BLaER1 treated with 17β-estradiol and CSF1 and Interleukin-3, amounts not matched to agents 10 nM and 100 nM (cell line): ENCODE data around the gene DRAXIN.

Source experiments
- H3K27ac ChIP-seq, 11 experiments: shearing (Covaris generic); formaldehyde crosslinking; 2 replicates each; pipeline ENCODE4 v1.8.1; 2022
- H3K27me3 ChIP-seq, 11 experiments: shearing (Covaris generic); formaldehyde crosslinking; 2 replicates each; pipeline ENCODE4 v1.8.1; 2022
- H3K36me3 ChIP-seq, 11 experiments: shearing (Covaris generic); formaldehyde crosslinking; 2 replicates each; pipeline ENCODE4 v1.8.1; 2022
- H3K4me1 ChIP-seq, 10 experiments: shearing (Covaris generic); formaldehyde crosslinking; 2 replicates each; pipeline ENCODE4 v1.8.1; 2022
- H3K4me2 ChIP-seq, 11 experiments: shearing (Covaris generic); formaldehyde crosslinking; 2 replicates each; pipeline ENCODE4 v1.8.1; 2022
- H3K4me3 ChIP-seq, 10 experiments: shearing (Covaris generic); formaldehyde crosslinking; 2 replicates each; pipeline ENCODE4 v1.8.1; 2022
- H3K9ac ChIP-seq, 11 experiments: shearing (Covaris generic); formaldehyde crosslinking; 2 replicates each; pipeline ENCODE4 v1.8.1; 2022
- H3K9me3 ChIP-seq, 11 experiments: shearing (Covaris generic); formaldehyde crosslinking; replicated peaks in 1 of 11; 2 replicates each; pipeline ENCODE4 v1.8.1; 2022
- H4K20me1 ChIP-seq, 11 experiments: shearing (Covaris generic); formaldehyde crosslinking; 2 replicates each; pipeline ENCODE4 v1.8.1; 2022
- Cebpa-rat ChIP-seq, 11 experiments: shearing (Covaris generic); IDR thresholded peaks; 2 replicates each; pipeline ENCODE4 v1.8.1; 2022

Gene DRAXIN

DNA sequence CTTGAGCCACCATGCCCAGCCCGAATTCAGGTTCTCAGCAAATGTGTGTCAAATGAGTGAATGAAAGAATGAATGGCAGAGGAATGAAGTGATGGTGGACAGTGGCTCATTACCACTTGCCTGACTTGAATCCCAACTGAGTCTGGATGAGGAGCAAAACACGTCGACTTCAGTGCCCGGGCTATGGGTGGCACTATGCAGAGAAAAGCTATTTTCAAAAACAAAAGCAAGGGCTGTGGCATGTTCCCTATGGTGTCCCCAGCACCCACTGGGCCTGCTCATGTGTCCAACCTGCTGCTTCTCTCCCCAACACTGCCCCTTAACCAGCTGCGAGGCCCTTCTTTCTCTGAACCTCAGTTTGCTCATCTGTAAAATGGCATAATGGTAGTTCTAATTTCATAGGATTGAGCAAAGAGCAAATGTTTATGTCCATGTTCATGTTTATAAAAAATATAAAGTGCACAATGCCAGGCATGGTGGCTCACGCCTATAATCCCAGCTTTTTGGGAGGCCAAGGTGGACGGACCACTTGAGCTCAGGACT lies 6.2 kb upstream of the DRAXIN start:
- Histone ChIP-seq H4K20me1 (peaks cover 0 to 32% (median 10%) of the 10 kb centered on the region in 11 experiments; a peak in 11 of 22 replicates), H3K9me3 (no peaks in the 10 kb centered on the region), H3K4me2 (peak overlapping the region in 9 of 11 experiments; percentile 62 to 98 (median 90); a peak in 18 of 22 replicates), H3K27ac (peak overlapping the region in 6 of 11 experiments; percentile 7 to 69 (median 50); a peak in 7 of 22 replicates), H3K27me3 (no peaks in the 10 kb centered on the region), H3K9ac (peak overlapping the region in 6 of 11 experiments; percentile 14 to 73 (median 64); a peak in 9 of 22 replicates), H3K4me3 (peak overlapping the region in 3 of 10 experiments; percentile 16 to 26 (median 25); a peak in 1 of 20 replicates), H3K36me3 (peaks cover 0 to 13% (median 0%) of the 10 kb centered on the region in 11 experiments; a peak in 5 of 22 replicates), H3K4me1 (peaks cover 28 to 90% (median 89%) of the 10 kb centered on the region in 10 experiments)
- no peak for TF ChIP-seq Cebpa-rat (IDR thresholded peaks at IDR 0.05)

DNA sequence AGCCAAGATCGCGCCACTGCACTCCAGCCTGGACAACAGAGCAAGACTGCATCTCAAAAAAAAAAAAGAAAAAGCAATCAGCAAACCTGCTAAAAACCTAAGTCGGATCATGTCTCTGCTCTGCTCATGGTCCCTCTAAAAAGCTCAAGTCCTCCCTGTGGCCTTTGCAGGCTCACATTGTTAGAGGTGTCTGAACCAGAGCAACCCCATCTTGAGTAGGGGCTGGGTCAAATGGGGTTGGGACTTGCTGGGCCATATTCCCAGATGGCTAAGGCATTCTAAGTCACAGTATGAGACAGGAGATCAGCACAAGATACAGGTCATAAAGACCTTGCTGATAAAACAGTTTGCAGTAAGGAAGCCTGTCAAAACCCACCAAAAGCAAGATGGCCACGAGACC lies 3.0 kb upstream of the DRAXIN start:
- no peak for TF ChIP-seq Cebpa-rat (IDR thresholded peaks at IDR 0.05)
- H3K4me2 ChIP-seq, result peak overlapping the region in 10 of 11 experiments; percentile 84 to 99 (median 92); a peak in 18 of 22 replicates
- H3K36me3 ChIP-seq, result peaks cover 0 to 13% (median 0%) of the 10 kb centered on the region in 11 experiments; a peak in 6 of 22 replicates
- no peaks in the 10 kb centered on the region for H3K9me3 ChIP-seq
- H3K4me3 ChIP-seq, result no peak overlapping the region
- H3K9ac ChIP-seq, result peak overlapping the region in 5 of 11 experiments; percentile 45 to 100 (median 100); a peak in 8 of 22 replicates
- H3K27me3 ChIP-seq, result peaks cover 0 to 21% (median 0%) of the 10 kb centered on the region in 11 experiments; a peak in 6 of 22 replicates
- H4K20me1 ChIP-seq, result peaks cover 0 to 42% (median 16%) of the 10 kb centered on the region in 11 experiments; a peak in 18 of 22 replicates
- peaks cover 45 to 89% (median 79%) of the 10 kb centered on the region in 10 experiments for H3K4me1 ChIP-seq
- H3K27ac ChIP-seq, result peak overlapping the region in 7 of 11 experiments; percentile 1 to 100 (median 100); a peak in 12 of 22 replicates

DNA sequence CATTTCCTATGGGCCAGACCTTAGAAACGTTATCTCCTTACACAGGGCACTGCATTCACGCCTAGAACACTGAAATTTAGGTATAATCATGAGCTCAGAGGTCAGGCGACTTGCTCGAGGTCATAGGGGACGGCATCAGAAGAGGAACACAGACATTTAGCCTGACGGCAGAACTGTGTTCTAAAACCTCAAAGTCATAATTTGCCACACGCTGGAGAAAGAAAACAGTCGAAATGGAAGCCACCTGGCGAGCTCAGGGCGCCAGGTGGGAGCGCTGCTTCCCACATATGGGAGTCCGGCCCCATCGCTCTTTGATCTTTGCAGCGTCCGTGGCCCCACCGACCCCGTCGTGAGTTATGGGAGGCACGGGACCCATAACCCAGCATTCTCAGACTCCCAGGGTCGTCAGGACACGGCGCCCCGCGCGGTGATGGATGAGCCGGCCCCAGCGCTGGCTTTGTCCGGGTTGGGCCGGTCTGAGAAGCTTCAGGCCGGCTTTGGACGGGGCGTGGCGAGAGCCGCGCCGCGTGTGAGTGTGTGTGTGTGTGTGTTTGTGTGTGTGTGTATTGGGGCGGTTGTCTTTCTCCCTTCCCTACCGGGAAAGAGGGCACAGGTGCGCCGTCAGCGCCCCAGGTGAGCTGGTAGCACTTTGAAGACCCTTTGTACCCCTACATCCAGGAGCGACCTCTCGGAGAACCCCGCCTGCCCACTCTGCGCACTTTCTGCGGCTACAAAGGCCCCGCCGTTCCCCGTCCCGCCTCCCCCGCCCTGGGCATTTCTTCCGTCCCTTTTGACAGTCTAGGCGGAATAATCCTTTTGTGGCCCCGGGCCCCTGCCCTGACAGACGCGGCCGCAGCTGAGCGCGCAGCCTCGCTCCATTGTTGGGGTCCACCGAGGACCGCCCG lies 861 bp upstream of the DRAXIN start:
- H4K20me1 ChIP-seq, result peaks cover 0 to 49% (median 29%) of the 10 kb centered on the region in 11 experiments; a peak in 18 of 22 replicates
- peaks cover 0 to 34% (median 15%) of the 10 kb centered on the region in 11 experiments; a peak in 12 of 22 replicates for H3K36me3 ChIP-seq
- no peaks in the 10 kb centered on the region for H3K9me3 ChIP-seq
- H3K27me3 ChIP-seq, result peaks cover 0 to 21% (median 0%) of the 10 kb centered on the region in 11 experiments; a peak in 6 of 22 replicates
- no peak for TF ChIP-seq Cebpa-rat (IDR thresholded peaks at IDR 0.05)
- H3K4me1 ChIP-seq, result peaks cover 44 to 89% (median 77%) of the 10 kb centered on the region in 10 experiments
- peak overlapping the region; percentile 66 to 99 (median 90) for H3K4me3 ChIP-seq
- peak overlapping the region; percentile 27 to 100 (median 99); a peak in 21 of 22 replicates for H3K27ac ChIP-seq
- H3K9ac ChIP-seq, result peak overlapping the region; percentile 79 to 100 (median 99)
- peak overlapping the region; percentile 84 to 99 (median 92) for H3K4me2 ChIP-seq

DNA sequence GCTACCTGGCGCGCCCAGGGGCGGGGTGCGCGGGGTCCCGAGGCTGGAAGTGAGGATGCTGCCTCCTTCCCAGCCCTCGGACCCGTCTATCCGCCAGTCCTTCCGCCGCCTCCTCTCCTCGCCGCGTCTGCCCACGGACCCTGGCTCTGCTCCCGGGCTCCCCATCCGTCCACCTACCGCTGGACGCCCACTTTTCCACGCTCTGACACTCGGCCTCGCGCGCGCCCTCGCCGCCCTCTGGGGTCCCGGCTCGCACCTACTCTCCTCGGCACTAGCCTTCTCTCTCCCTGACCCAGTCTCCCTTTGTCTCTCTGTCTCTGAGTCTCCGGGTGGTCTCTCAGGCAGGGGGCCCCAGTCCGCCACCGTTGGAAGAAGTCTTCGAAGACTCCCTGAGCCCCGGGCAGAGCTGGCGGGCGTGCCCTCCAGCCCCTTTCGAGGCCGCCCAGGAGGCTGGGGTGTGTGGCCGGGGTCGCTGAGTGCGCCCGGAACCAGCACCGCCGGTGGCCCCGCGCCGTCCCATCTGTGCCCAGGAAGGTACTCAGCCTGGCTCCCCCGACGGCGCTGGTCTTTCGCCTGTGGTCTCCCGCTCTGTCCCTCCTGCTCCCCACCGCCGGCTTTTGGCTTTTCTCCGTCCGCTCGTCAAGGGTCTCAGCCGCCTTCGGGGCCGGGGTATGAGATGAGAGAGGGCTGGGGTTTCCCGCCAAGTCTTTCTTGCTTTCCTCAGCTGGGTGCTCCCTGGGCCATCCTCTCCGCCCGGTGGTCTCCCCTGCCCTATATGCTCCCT lies 610 bp downstream of the DRAXIN start:
- H3K9me3 ChIP-seq, result no peaks in the 10 kb centered on the region
- peaks cover 0 to 39% (median 19%) of the 10 kb centered on the region in 11 experiments; a peak in 11 of 22 replicates for H3K36me3 ChIP-seq
- H3K4me3 ChIP-seq, result peak overlapping the region; percentile 66 to 99 (median 90)
- peaks cover 0 to 57% (median 40%) of the 10 kb centered on the region in 11 experiments; a peak in 18 of 22 replicates for H4K20me1 ChIP-seq
- peak overlapping the region in 9 of 11 experiments; percentile 45 to 100 (median 100); a peak in 19 of 22 replicates for H3K27ac ChIP-seq
- H3K4me1 ChIP-seq, result peaks cover 44 to 88% (median 75%) of the 10 kb centered on the region in 10 experiments
- H3K27me3 ChIP-seq, result peaks cover 0 to 21% (median 0%) of the 10 kb centered on the region in 11 experiments; a peak in 6 of 22 replicates
- no peak for TF ChIP-seq Cebpa-rat (IDR thresholded peaks at IDR 0.05)
- peak overlapping the region; percentile 76 to 99 (median 92) for H3K4me2 ChIP-seq
- H3K9ac ChIP-seq, result peak overlapping the region; percentile 3 to 100 (median 99); a peak in 21 of 22 replicates

DNA sequence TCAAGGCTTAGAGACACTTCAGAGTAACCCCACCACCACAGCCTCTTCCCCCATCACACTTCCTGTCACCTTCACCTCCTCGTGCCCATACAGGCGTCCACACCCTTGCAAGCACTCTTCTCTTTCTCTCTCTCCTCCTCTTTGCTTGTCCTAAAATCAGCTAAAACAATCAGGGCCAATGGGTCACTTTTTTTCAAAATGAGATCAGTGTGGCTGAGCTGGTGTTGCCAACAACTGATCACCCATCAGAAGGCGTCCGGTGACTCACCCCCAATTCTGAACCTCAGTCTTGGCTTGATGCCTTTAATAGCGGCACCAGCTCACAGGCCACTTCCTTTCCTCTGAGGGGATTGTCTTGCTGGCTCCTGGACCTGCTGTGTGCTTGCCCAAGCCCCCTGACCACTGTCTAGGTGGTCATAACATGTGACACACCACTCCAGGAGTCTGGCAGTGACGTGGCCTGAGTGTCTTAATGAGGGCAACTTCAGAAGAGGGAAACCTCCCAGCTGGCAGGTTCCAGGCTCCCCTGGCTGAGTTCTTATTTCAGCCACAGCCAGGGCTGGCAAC lies 1.6 kb downstream of the DRAXIN start:
- peaks cover 0 to 41% (median 19%) of the 10 kb centered on the region in 11 experiments; a peak in 11 of 22 replicates for H3K36me3 ChIP-seq
- peak overlapping the region in 8 of 11 experiments; percentile 28 to 100 (median 100); a peak in 17 of 22 replicates for H3K27ac ChIP-seq
- H3K27me3 ChIP-seq, result peaks cover 0 to 21% (median 0%) of the 10 kb centered on the region in 11 experiments; a peak in 6 of 22 replicates
- TF ChIP-seq Cebpa-rat (IDR thresholded peaks at IDR 0.05), result no peak
- H3K9ac ChIP-seq, result peak overlapping the region in 9 of 11 experiments; percentile 83 to 100 (median 100); a peak in 17 of 22 replicates
- H3K4me1 ChIP-seq, result peaks cover 47 to 88% (median 75%) of the 10 kb centered on the region in 10 experiments
- H4K20me1 ChIP-seq, result peaks cover 0 to 65% (median 50%) of the 10 kb centered on the region in 11 experiments; a peak in 18 of 22 replicates
- peak overlapping the region in 8 of 10 experiments; percentile 75 to 99 (median 91); a peak in 15 of 20 replicates for H3K4me3 ChIP-seq
- peak overlapping the region; percentile 76 to 99 (median 92) for H3K4me2 ChIP-seq
- H3K9me3 ChIP-seq, result no peaks in the 10 kb centered on the region

DNA sequence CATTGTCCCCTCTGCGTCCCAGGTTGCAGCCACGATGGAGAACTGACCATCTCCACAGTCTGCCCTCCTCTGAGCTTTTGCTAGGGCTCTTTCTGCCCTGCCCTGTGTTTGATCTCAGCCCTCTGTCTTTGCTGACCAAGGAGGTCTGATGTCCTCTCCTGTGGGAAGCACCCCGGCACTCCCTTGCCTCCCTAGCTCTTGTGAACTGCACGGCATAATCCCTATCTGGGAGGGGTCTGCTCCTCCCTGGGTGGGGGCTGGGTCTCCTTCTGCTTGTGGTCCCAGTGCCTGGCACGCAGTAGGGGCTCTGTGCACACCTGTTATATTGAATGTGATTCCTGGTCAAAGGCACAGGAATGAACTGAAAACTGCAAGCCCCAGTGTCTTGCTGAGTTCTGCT lies 2.4 kb downstream of the DRAXIN start:
- H3K4me2 ChIP-seq, result peak overlapping the region; percentile 76 to 99 (median 92)
- no peaks in the 10 kb centered on the region for H3K9me3 ChIP-seq
- peaks cover 0 to 47% (median 19%) of the 10 kb centered on the region in 11 experiments; a peak in 11 of 22 replicates for H3K36me3 ChIP-seq
- H4K20me1 ChIP-seq, result peaks cover 0 to 73% (median 58%) of the 10 kb centered on the region in 11 experiments; a peak in 18 of 22 replicates
- TF ChIP-seq Cebpa-rat (IDR thresholded peaks at IDR 0.05), result no peak
- H3K9ac ChIP-seq, result peak overlapping the region in 8 of 11 experiments; percentile 52 to 100 (median 100); a peak in 16 of 22 replicates
- peak overlapping the region in 7 of 10 experiments; percentile 75 to 93 (median 91); a peak in 9 of 20 replicates for H3K4me3 ChIP-seq
- H3K27ac ChIP-seq, result peak overlapping the region in 7 of 11 experiments; percentile 56 to 100 (median 100); a peak in 13 of 22 replicates
- peaks cover 47 to 88% (median 75%) of the 10 kb centered on the region in 10 experiments for H3K4me1 ChIP-seq
- H3K27me3 ChIP-seq, result peaks cover 0 to 21% (median 0%) of the 10 kb centered on the region in 11 experiments; a peak in 6 of 22 replicates

DNA sequence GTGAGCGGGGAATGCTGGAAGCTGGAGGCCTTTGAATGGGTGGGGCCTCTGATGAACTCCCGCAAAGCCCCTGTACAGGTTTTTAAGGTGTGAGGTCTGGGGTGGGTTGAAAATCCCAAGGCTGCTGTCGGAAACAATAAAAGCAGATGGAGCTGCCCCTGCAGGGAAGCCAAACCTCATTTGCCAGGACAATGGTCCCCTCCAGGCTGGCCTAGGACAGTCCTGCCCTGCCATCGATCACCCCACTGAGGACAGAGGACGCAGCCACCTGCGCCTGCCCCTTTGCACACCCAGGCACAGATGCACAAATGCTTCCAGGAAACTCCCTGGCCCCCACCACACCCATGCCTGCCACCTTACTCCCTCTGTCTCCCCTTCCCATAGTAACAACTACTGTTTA lies 4.4 kb downstream of the DRAXIN start:
- peaks cover 40 to 89% (median 78%) of the 10 kb centered on the region in 10 experiments for H3K4me1 ChIP-seq
- TF ChIP-seq Cebpa-rat (IDR thresholded peaks at IDR 0.05), result no peak
- no peak overlapping the region for H3K4me3 ChIP-seq
- H3K9ac ChIP-seq, result peak overlapping the region in 2 of 11 experiments; percentile 9 to 16; a peak in 1 of 22 replicates
- H3K4me2 ChIP-seq, result peak overlapping the region in 5 of 11 experiments; percentile 2 to 91 (median 24); a peak in 8 of 22 replicates
- H3K27ac ChIP-seq, result no peak overlapping the region
- peaks cover 0 to 92% (median 78%) of the 10 kb centered on the region in 11 experiments; a peak in 18 of 22 replicates for H4K20me1 ChIP-seq
- peaks cover 0 to 50% (median 19%) of the 10 kb centered on the region in 11 experiments; a peak in 11 of 22 replicates for H3K36me3 ChIP-seq
- H3K27me3 ChIP-seq, result peaks cover 0 to 28% (median 0%) of the 10 kb centered on the region in 11 experiments; a peak in 6 of 22 replicates
- H3K9me3 ChIP-seq, result no peaks in the 10 kb centered on the region
